Activated T-cell treated with anti-CD3 and anti-CD28 coated beads for 4 hours (primary cell): ENCODE results near the gene CENPVL2.
"Not testable (repeated sequence)": the region's sequence is repeated elsewhere in the genome, so short reads cannot be mapped to it uniquely, and the experiment has no call there.

Experiments
- DNase-seq: peaks from one replicate; pipeline ENCODE4 v3.0.0-alpha.2; 2020

CENPVL2 gene

GRCh38 chrX:51682720-51683062 lies at the start of gene CENPVL2:
Gene CENPVL2 (minus strand): TSS chrX:51682831. CDS start chrX:51682831, 0 bp downstream.
- not testable (repeated sequence) for DNase-seq

GRCh38 chrX:51728202-51728601 lies 45.6 kb upstream of the CENPVL2 start:
- DNase-seq: no peak

- DNase-seq: not testable (repeated sequence)
Observed at GRCh38 chrX:51712943-51713647, 30.5 kb upstream of the CENPVL2 start.

- DNase-seq: not testable (repeated sequence)
Observed at GRCh38 chrX:51710277-51711164, 27.9 kb upstream of the CENPVL2 start, which contains the start of gene CENPVL1. Gene CENPVL1 (plus strand): TSS chrX:51710512. CDS start chrX:51710512, 0 bp downstream.

GRCh38 chrX:51697397-51697796 lies 14.8 kb upstream of the CENPVL2 start:
- DNase-seq: no peak

GRCh38 chrX:51694254-51694653 lies 11.6 kb upstream of the CENPVL2 start:
- DNase-seq: no peak

GRCh38 chrX:51681808-51682719 lies 567 bp downstream of the CENPVL2 start:
- DNase-seq: not testable (repeated sequence)

- DNase-seq: not testable (repeated sequence)
Observed at GRCh38 chrX:51679689-51680433, 2.8 kb downstream of the CENPVL2 start.

GRCh38 chrX:51665981-51666380 lies 16.6 kb downstream of the CENPVL2 start:
- no peak for DNase-seq

- DNase-seq: no peak
Observed at GRCh38 chrX:51643377-51643776, 39.3 kb downstream of the CENPVL2 start.

- DNase-seq: no peak
Observed at GRCh38 chrX:51641421-51642021, 41.1 kb downstream of the CENPVL2 start.

GRCh38 chrX:51636511-51636910 lies 46.1 kb downstream of the CENPVL2 start:
- DNase-seq: not testable (repeated sequence)
